Stomach (tissue), 4 donors: ENCODE results near the gene LITAF.

ENCODE experiments used
- CTCF ChIP-seq, 7 experiments: fragments of 450-650 bp in 4 of 7; fragments of 200-600 bp in 3 of 7; sonication (generic) in 3 of 7; IDR thresholded peaks; one replicate each; pipeline ENCODE4 v1.5.1; 2016 to 2019; ENCODE audit warnings: antibody characterized with exemption in 7 of 7, control low read depth in 2 of 7, mild to moderate bottlenecking in 1 of 7
- POLR2A ChIP-seq, 4 donors: fragments of 450-650 bp; IDR thresholded peaks; one replicate each; pipeline ENCODE4 v1.6.1; 2016; ENCODE audit warnings: antibody characterized with exemption in 4 of 4, control low read depth in 2 of 4, mild to moderate bottlenecking in 1 of 4, moderate library complexity in 1 of 4

- TF ChIP-seq CTCF (IDR thresholded peaks at IDR 0.05) (no peak), POLR2A (IDR thresholded peaks at IDR 0.05) (no peak)
Observed at GRCh38 chr16:11517961-11518360, 68.8 kb downstream of the LITAF start.
